Skeletal muscle satellite cell (primary cell): ENCODE results near the gene ARL3.

ENCODE experiments used
- H3K27me3 ChIP-seq: 2 replicates; pipeline ENCODE4 v1.7.0; 2013; ENCODE audit warnings: low read length; ENCODE audit not compliant: control insufficient read depth, insufficient read depth
- H3K36me3 ChIP-seq: 2 replicates; pipeline ENCODE4 v1.7.0; 2013; ENCODE audit warnings: mild to moderate bottlenecking, control low read depth, low read length; ENCODE audit not compliant: insufficient read depth
- H3K4me1 ChIP-seq: 2 replicates; pipeline ENCODE4 v1.7.0; 2013; ENCODE audit warnings: low read length; ENCODE audit not compliant: control insufficient read depth, insufficient read depth
- H3K4me2 ChIP-seq: 2 replicates; pipeline ENCODE4 v1.7.0; 2013; ENCODE audit warnings: mild to moderate bottlenecking, low read length
- H3K4me3 ChIP-seq: 2 replicates; pipeline ENCODE4 v1.7.0; 2013; ENCODE audit warnings: low read length
- H3K9ac ChIP-seq: 2 replicates; pipeline ENCODE4 v1.7.0; 2013; ENCODE audit warnings: mild to moderate bottlenecking, low read depth, low read length, moderate library complexity
- H3K9me3 ChIP-seq: replicated peaks from 2 replicates; pipeline ENCODE4 v1.7.0; 2013; ENCODE audit warnings: mild to moderate bottlenecking, control low read depth, low read length

Gene ARL3

GRCh38 chr10:102627736-102628293 is 86.4 kb downstream of the ARL3 start:
- Histone ChIP-seq H3K27me3 (no peaks in the 10 kb centered on the region), H3K4me3 (no peak overlapping the region), H3K4me1 (peaks cover 72% of the 10 kb centered on the region), H3K9me3 (no peaks in the 10 kb centered on the region), H3K36me3 (no peaks in the 10 kb centered on the region), H3K9ac (peak overlapping the region; percentile 76), H3K4me2 (peak overlapping the region; percentile 37)

- H3K4me1 ChIP-seq = peaks cover 67% of the 10 kb centered on the region
- no peak overlapping the region for H3K4me3 ChIP-seq
- H3K27me3 ChIP-seq = no peaks in the 10 kb centered on the region
Measured at GRCh38 chr10:102627291-102627735, 86.9 kb downstream of the ARL3 start.

GRCh38 chr10:102626026-102626685 is 88.0 kb downstream of the ARL3 start:
- H3K4me3 ChIP-seq = no peak overlapping the region
- H3K9ac ChIP-seq = no peak overlapping the region
- H3K36me3 ChIP-seq = no peaks in the 10 kb centered on the region
- H3K4me1 ChIP-seq = peaks cover 65% of the 10 kb centered on the region
- H3K9me3 ChIP-seq = no peaks in the 10 kb centered on the region
- H3K4me2 ChIP-seq = no peak overlapping the region
- H3K27me3 ChIP-seq = no peaks in the 10 kb centered on the region

More at GRCh38 chr10:102627291-102627735, 86.9 kb downstream of the ARL3 start:
- Histone ChIP-seq H3K9ac (peak overlapping the region; percentile 76), H3K4me2 (peak overlapping the region; percentile 14), H3K9me3 (no peaks in the 10 kb centered on the region), H3K36me3 (no peaks in the 10 kb centered on the region)

- H3K27me3 ChIP-seq = no peaks in the 10 kb centered on the region
- no peak overlapping the region for H3K4me2 ChIP-seq
- no peaks in the 10 kb centered on the region for H3K9me3 ChIP-seq
- no peaks in the 10 kb centered on the region for H3K36me3 ChIP-seq
- H3K4me3 ChIP-seq = no peak overlapping the region
- H3K9ac ChIP-seq = no peak overlapping the region
- H3K4me1 ChIP-seq = peaks cover 65% of the 10 kb centered on the region
Measured at GRCh38 chr10:102624751-102625645, 89.2 kb downstream of the ARL3 start.

GRCh38 chr10:102624094-102624493 is 90.1 kb downstream of the ARL3 start:
- H3K4me3 ChIP-seq = no peak overlapping the region
- no peaks in the 10 kb centered on the region for H3K27me3 ChIP-seq
- H3K4me1 ChIP-seq = peaks cover 65% of the 10 kb centered on the region
- no peaks in the 10 kb centered on the region for H3K9me3 ChIP-seq
- H3K4me2 ChIP-seq = no peak overlapping the region
- H3K9ac ChIP-seq = no peak overlapping the region
- H3K36me3 ChIP-seq = no peaks in the 10 kb centered on the region
